Mesendoderm (in vitro differentiated cells): ENCODE results near the gene IMMP2L.

ENCODE experiments used
- DNase-seq: peaks from one replicate; pipeline ENCODE4 v3.0.0; 2013
- H2AK5ac ChIP-seq: 2 replicates; pipeline ENCODE4 v1.6.1; 2013; ENCODE audit warnings: low read length, inconsistent platforms
- H2BK120ac ChIP-seq: 2 replicates; pipeline ENCODE4 v1.6.1; 2013; ENCODE audit warnings: low read depth, mild to moderate bottlenecking, low read length, moderate library complexity, mixed read lengths
- H2BK15ac ChIP-seq: replicated peaks from 2 replicates; pipeline ENCODE4 v1.6.1; 2013; ENCODE audit warnings: low read depth, mild to moderate bottlenecking, moderate library complexity
- H2BK5ac ChIP-seq: 2 replicates; pipeline ENCODE4 v1.6.1; 2013; ENCODE audit warnings: low read length, inconsistent platforms
- H3K18ac ChIP-seq: 2 replicates; pipeline ENCODE4 v1.6.1; 2013; ENCODE audit warnings: mild to moderate bottlenecking, low read length, mixed read lengths
- H3K23ac ChIP-seq: one replicate; pipeline ENCODE4 v1.6.1; 2013; ENCODE audit warnings: low read length
- H3K27ac ChIP-seq: 2 replicates; pipeline ENCODE4 v1.5.1; 2013; ENCODE audit warnings: low read depth, mild to moderate bottlenecking, inconsistent platforms, low read length, moderate library complexity
- H3K27me3 ChIP-seq: 2 replicates; pipeline ENCODE4 v1.6.1; 2013; ENCODE audit warnings: low read length, control low read depth, mild to moderate bottlenecking, inconsistent platforms; ENCODE audit not compliant: insufficient read depth, poor library complexity
- H3K36me3 ChIP-seq: 2 replicates; pipeline ENCODE4 v1.6.1; 2013; ENCODE audit warnings: low read length, inconsistent platforms; ENCODE audit not compliant: control insufficient read depth, insufficient read depth
- H3K4ac ChIP-seq: one replicate; pipeline ENCODE4 v1.6.1; 2013; ENCODE audit warnings: low read depth, mild to moderate bottlenecking, low read length, moderate library complexity
- H3K4me1 ChIP-seq: 2 replicates; pipeline ENCODE4 v1.6.1; 2013; ENCODE audit warnings: low read depth, low read length, inconsistent platforms; ENCODE audit not compliant: control insufficient read depth
- H3K4me2 ChIP-seq: 2 replicates; pipeline ENCODE4 v1.6.1; 2013; ENCODE audit warnings: low read length
- H3K4me3 ChIP-seq: 2 replicates; pipeline ENCODE4 v1.5.1; 2013; ENCODE audit warnings: mild to moderate bottlenecking, low read length
- H3K56ac ChIP-seq: one replicate; pipeline ENCODE4 v1.6.1; 2013; ENCODE audit warnings: low read length
- H3K79me1 ChIP-seq: 2 replicates; pipeline ENCODE4 v1.6.1; 2013; ENCODE audit warnings: low read length, inconsistent platforms
- H3K79me2 ChIP-seq: 2 replicates; pipeline ENCODE4 v1.6.1; 2013; ENCODE audit warnings: mild to moderate bottlenecking, low read length; ENCODE audit not compliant: control insufficient read depth, insufficient read depth
- H3K9ac ChIP-seq: 2 replicates; pipeline ENCODE4 v1.6.1; 2013; ENCODE audit warnings: low read length, inconsistent platforms
- H4K5ac ChIP-seq: one replicate; pipeline ENCODE4 v1.6.1; 2013; ENCODE audit warnings: low read length
- H4K8ac ChIP-seq: one replicate; pipeline ENCODE4 v1.6.1; 2013; ENCODE audit warnings: low read depth, mild to moderate bottlenecking, control low read depth, low read length, moderate library complexity
- WGBS: extraction: QIAGEN DNeasy Blood & Tissue Kit; methylation state at CpG from one replicate; pipeline ENCODE4 v1.1.7; 2013; ENCODE audit warnings: low lambda C conversion rate, missing lambda C conversion rate; ENCODE audit not compliant: insufficient coverage; ENCODE audit errors: extremely low coverage; 5-methylcytosine and 5-hydroxymethylcytosine counted together

Gene IMMP2L

GRCh38 chr7:111530356-111530668 is 32.0 kb downstream of the IMMP2L start:
- no peaks in the 10 kb centered on the region for H3K27me3 ChIP-seq
- no peak overlapping the region for H2AK5ac ChIP-seq
- no peak overlapping the region for H3K9ac ChIP-seq
- no peak overlapping the region for H3K4ac ChIP-seq
- no peak overlapping the region for H2BK120ac ChIP-seq
- no peak overlapping the region for H3K27ac ChIP-seq
- no peak for DNase-seq
- no peak overlapping the region for H3K18ac ChIP-seq
- no peak overlapping the region for H4K8ac ChIP-seq
- no peak overlapping the region for H3K56ac ChIP-seq
- H3K79me1 ChIP-seq, result no peaks in the 10 kb centered on the region
- no peak overlapping the region for H2BK15ac ChIP-seq
- H3K36me3 ChIP-seq, result no peaks in the 10 kb centered on the region
- H3K23ac ChIP-seq, result no peak overlapping the region
- H2BK5ac ChIP-seq, result no peak overlapping the region
- H4K5ac ChIP-seq, result no peak overlapping the region
- no peaks in the 10 kb centered on the region for H3K79me2 ChIP-seq
- no peak overlapping the region for H3K4me3 ChIP-seq
- no peaks in the 10 kb centered on the region for H3K4me1 ChIP-seq
- no peak overlapping the region for H3K4me2 ChIP-seq

GRCh38 chr7:111529507-111530355 is 32.6 kb downstream of the IMMP2L start:
- no peak overlapping the region for H3K23ac ChIP-seq
- no CpG with 5 or more reads among the region's 1 CpG for WGBS
- H3K4ac ChIP-seq, result no peak overlapping the region
- H3K9ac ChIP-seq, result no peak overlapping the region
- no peaks in the 10 kb centered on the region for H3K36me3 ChIP-seq
- no peak overlapping the region for H2BK5ac ChIP-seq
- H3K4me1 ChIP-seq, result no peaks in the 10 kb centered on the region
- no peak for DNase-seq
- no peak overlapping the region for H3K27ac ChIP-seq
- H3K18ac ChIP-seq, result no peak overlapping the region
- no peaks in the 10 kb centered on the region for H3K27me3 ChIP-seq
- H2BK120ac ChIP-seq, result no peak overlapping the region
- H3K79me1 ChIP-seq, result no peaks in the 10 kb centered on the region
- H3K56ac ChIP-seq, result no peak overlapping the region
- H4K5ac ChIP-seq, result no peak overlapping the region
- no peak overlapping the region for H3K4me2 ChIP-seq
- no peak overlapping the region for H3K4me3 ChIP-seq
- H3K79me2 ChIP-seq, result no peaks in the 10 kb centered on the region
- H4K8ac ChIP-seq, result no peak overlapping the region
- H2BK15ac ChIP-seq, result no peak overlapping the region
- H2AK5ac ChIP-seq, result no peak overlapping the region

DNA sequence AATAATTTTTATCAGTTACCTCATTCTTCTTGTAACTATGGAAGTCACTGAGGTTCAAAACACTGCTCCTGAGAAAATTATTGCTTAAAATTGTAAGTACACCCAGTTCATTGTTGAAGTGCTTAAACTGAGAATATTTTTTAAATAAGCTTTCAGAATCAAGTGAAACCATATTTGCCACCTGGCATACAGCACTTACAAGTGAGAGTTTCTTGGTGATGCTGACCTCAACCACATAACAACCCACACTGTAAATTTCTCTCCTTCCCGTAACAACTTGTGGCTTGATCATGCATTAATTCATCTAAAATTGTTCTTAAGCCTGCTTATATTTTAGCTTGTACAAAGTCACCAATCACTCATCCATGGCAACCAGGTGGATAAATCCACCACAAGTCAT is 34.0 kb downstream of the IMMP2L start:
- H2BK5ac ChIP-seq, result no peak overlapping the region
- no peak overlapping the region for H3K27ac ChIP-seq
- no peak overlapping the region for H3K56ac ChIP-seq
- no peaks in the 10 kb centered on the region for H3K27me3 ChIP-seq
- H4K5ac ChIP-seq, result no peak overlapping the region
- no peak overlapping the region for H2BK15ac ChIP-seq
- H3K4ac ChIP-seq, result no peak overlapping the region
- H4K8ac ChIP-seq, result no peak overlapping the region
- no peak overlapping the region for H3K4me2 ChIP-seq
- no CpG with 5 or more reads among the region's 1 CpG for WGBS
- no peak overlapping the region for H3K23ac ChIP-seq
- no peak overlapping the region for H3K4me3 ChIP-seq
- H3K79me2 ChIP-seq, result no peaks in the 10 kb centered on the region
- H3K79me1 ChIP-seq, result no peaks in the 10 kb centered on the region
- no peaks in the 10 kb centered on the region for H3K36me3 ChIP-seq
- no peak overlapping the region for H2AK5ac ChIP-seq
- no peak overlapping the region for H3K18ac ChIP-seq
- no peaks in the 10 kb centered on the region for H3K4me1 ChIP-seq
- DNase-seq, result no peak
- no peak overlapping the region for H2BK120ac ChIP-seq
- no peak overlapping the region for H3K9ac ChIP-seq

DNA sequence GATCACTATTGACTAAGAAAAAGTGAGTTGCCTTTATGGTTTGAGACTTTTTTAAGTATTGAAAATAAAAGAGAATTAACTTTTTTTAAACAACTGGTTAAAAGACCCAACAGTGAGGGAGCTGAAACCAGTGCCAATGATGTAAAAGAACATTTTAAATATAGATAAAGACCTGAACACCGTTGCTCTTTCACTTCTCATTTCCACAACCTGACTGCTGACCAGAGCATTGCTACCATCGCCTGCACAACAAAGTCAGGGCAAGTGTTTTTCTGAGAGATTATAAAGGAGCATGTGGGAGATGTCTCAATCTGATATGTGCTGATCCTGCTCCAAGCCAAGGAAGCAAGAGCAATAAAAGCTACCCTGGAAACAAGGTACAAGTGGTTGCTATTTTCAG is 34.7 kb downstream of the IMMP2L start:
- no peak overlapping the region for H3K56ac ChIP-seq
- no peak overlapping the region for H2AK5ac ChIP-seq
- WGBS, result no CpG with 5 or more reads among the region's 2 CpGs
- no peaks in the 10 kb centered on the region for H3K36me3 ChIP-seq
- no peaks in the 10 kb centered on the region for H3K27me3 ChIP-seq
- no peak overlapping the region for H4K8ac ChIP-seq
- no peak overlapping the region for H3K9ac ChIP-seq
- no peak overlapping the region for H3K4ac ChIP-seq
- H2BK5ac ChIP-seq, result no peak overlapping the region
- H3K79me1 ChIP-seq, result no peaks in the 10 kb centered on the region
- no peak overlapping the region for H3K27ac ChIP-seq
- H3K4me3 ChIP-seq, result no peak overlapping the region
- H2BK15ac ChIP-seq, result no peak overlapping the region
- H2BK120ac ChIP-seq, result no peak overlapping the region
- no peak overlapping the region for H3K18ac ChIP-seq
- H3K23ac ChIP-seq, result no peak overlapping the region
- no peak for DNase-seq
- no peaks in the 10 kb centered on the region for H3K4me1 ChIP-seq
- H4K5ac ChIP-seq, result no peak overlapping the region
- no peaks in the 10 kb centered on the region for H3K79me2 ChIP-seq
- no peak overlapping the region for H3K4me2 ChIP-seq

- H3K27ac ChIP-seq, result no peak overlapping the region
- no peak overlapping the region for H3K4me3 ChIP-seq
- H2BK5ac ChIP-seq, result no peak overlapping the region
- no CpG with 5 or more reads among the region's 1 CpG for WGBS
- no peak overlapping the region for H4K5ac ChIP-seq
- H4K8ac ChIP-seq, result no peak overlapping the region
- H3K79me2 ChIP-seq, result no peaks in the 10 kb centered on the region
- H3K9ac ChIP-seq, result no peak overlapping the region
- no peaks in the 10 kb centered on the region for H3K27me3 ChIP-seq
- H3K56ac ChIP-seq, result no peak overlapping the region
- H2BK15ac ChIP-seq, result no peak overlapping the region
- no peak overlapping the region for H3K4me2 ChIP-seq
- H2BK120ac ChIP-seq, result no peak overlapping the region
- H3K36me3 ChIP-seq, result no peaks in the 10 kb centered on the region
- H3K4ac ChIP-seq, result no peak overlapping the region
- no peaks in the 10 kb centered on the region for H3K4me1 ChIP-seq
- H3K79me1 ChIP-seq, result no peaks in the 10 kb centered on the region
- no peak overlapping the region for H2AK5ac ChIP-seq
- no peak overlapping the region for H3K18ac ChIP-seq
- peak; percentile 22 for DNase-seq
- no peak overlapping the region for H3K23ac ChIP-seq
These were observed 37.2 kb downstream of the IMMP2L start for GRCh38 chr7:111525100-111525499.

- Histone ChIP-seq H3K4me2 (no peak overlapping the region), H3K4me3 (no peak overlapping the region), H4K8ac (no peak overlapping the region), H3K18ac (no peak overlapping the region), H2AK5ac (no peak overlapping the region), H3K79me1 (no peaks in the 10 kb centered on the region), H2BK5ac (no peak overlapping the region), H3K56ac (no peak overlapping the region), H3K23ac (no peak overlapping the region), H3K36me3 (no peaks in the 10 kb centered on the region), H3K9ac (no peak overlapping the region), H2BK15ac (no peak overlapping the region), H3K4me1 (no peaks in the 10 kb centered on the region), H3K4ac (no peak overlapping the region), H3K27ac (no peak overlapping the region), H2BK120ac (no peak overlapping the region), H4K5ac (no peak overlapping the region), H3K79me2 (no peaks in the 10 kb centered on the region), H3K27me3 (no peaks in the 10 kb centered on the region)
- no peak for DNase-seq
These were observed 40.6 kb downstream of the IMMP2L start for GRCh38 chr7:111521660-111522059.
